ENCODE measurements around the gene CTIF.

Gene CTIF

GRCh38 chr18:48736321-48737260 lies 197.8 kb downstream of the CTIF start:
- DNase-seq: no peak

- DNase-seq: no peak
Observed at GRCh38 chr18:48739266-48740067, 200.6 kb downstream of the CTIF start.

GRCh38 chr18:48740068-48740440 lies 201.2 kb downstream of the CTIF start:
- DNase-seq: no peak

- DNase-seq: no peak
Observed at GRCh38 chr18:48740851-48741485, 202.1 kb downstream of the CTIF start.

- no peak for DNase-seq
Observed at GRCh38 chr18:48741866-48742265, 203.0 kb downstream of the CTIF start.

- no peak for DNase-seq
Observed at GRCh38 chr18:48742304-48742703, 203.5 kb downstream of the CTIF start.

GRCh38 chr18:48742706-48743475 lies 204.1 kb downstream of the CTIF start:
- no peak for DNase-seq

- DNase-seq: no peak
Observed at GRCh38 chr18:48743886-48744285, 205.1 kb downstream of the CTIF start.

GRCh38 chr18:48745293-48745692 lies 206.5 kb downstream of the CTIF start:
- no peak for DNase-seq

- DNase-seq: no peak
Observed at GRCh38 chr18:48749768-48750167, 210.9 kb downstream of the CTIF start.

GRCh38 chr18:48750485-48751175 lies 211.8 kb downstream of the CTIF start:
- DNase-seq: no peak

GRCh38 chr18:48751727-48752468 lies 213.1 kb downstream of the CTIF start:
- DNase-seq: no peak

- DNase-seq: no peak
Observed at GRCh38 chr18:48752478-48752877, 213.6 kb downstream of the CTIF start.

GRCh38 chr18:48752928-48753327 lies 214.1 kb downstream of the CTIF start:
- no peak for DNase-seq

- no peak for DNase-seq
Observed at GRCh38 chr18:48753691-48754090, 214.9 kb downstream of the CTIF start.

- no peak for DNase-seq
Observed at GRCh38 chr18:48754559-48754958, 215.7 kb downstream of the CTIF start.

GRCh38 chr18:48754993-48755473 lies 216.2 kb downstream of the CTIF start:
- DNase-seq: no peak

GRCh38 chr18:48756511-48757226 lies 217.8 kb downstream of the CTIF start:
- no peak for DNase-seq

GRCh38 chr18:48757367-48757766 lies 218.5 kb downstream of the CTIF start:
- DNase-seq: no peak

- DNase-seq: no peak
Observed at GRCh38 chr18:48757906-48758305, 219.1 kb downstream of the CTIF start.

All from Kasumi-1 (cell line).